GM23248 (cell line): ENCODE data around the gene MFAP5. TPM values are rescaled to one million over a fixed set of nuclear protein-coding genes. Genes with fewer than 3 reads are reported as not detected.
A peak's percentile ranks its signal among the peaks of the same experiment; 100 is the strongest.

Experiments used
- DNase-seq: peaks from one replicate; pipeline ENCODE4 v3.0.0-alpha.2; 2015
- H2AFZ ChIP-seq: fragments of 200-600 bp; sonication (generic); 2 replicates; pipeline ENCODE4 v1.6.1; 2016; ENCODE audit warnings: antibody characterized with exemption
- H3F3A ChIP-seq: fragments of 200-600 bp; sonication (generic); 2 replicates; pipeline ENCODE4 v1.6.1; 2016; ENCODE audit warnings: mild to moderate bottlenecking, antibody characterized with exemption, mixed run types; ENCODE audit not compliant: insufficient read depth
- H3K27ac ChIP-seq: fragments of 200-600 bp; sonication (generic); 2 replicates; pipeline ENCODE4 v1.5.1; 2016; ENCODE audit warnings: mild to moderate bottlenecking
- H3K27me3 ChIP-seq: fragments of 200-600 bp; sonication (generic); replicated peaks from 2 replicates; pipeline ENCODE4 v1.6.1; 2016; ENCODE audit warnings: mild to moderate bottlenecking; ENCODE audit not compliant: insufficient read depth
- H3K36me3 ChIP-seq: fragments of 200-600 bp; sonication (generic); 2 replicates; pipeline ENCODE4 v1.6.1; 2016; ENCODE audit warnings: low read depth, mild to moderate bottlenecking
- H3K4me1 ChIP-seq: fragments of 200-600 bp; sonication (generic); 2 replicates; pipeline ENCODE4 v1.6.1; 2016; ENCODE audit warnings: mild to moderate bottlenecking; ENCODE audit not compliant: insufficient read depth
- H3K4me2 ChIP-seq: fragments of 200-600 bp; sonication (generic); one replicate; pipeline ENCODE4 v1.6.1; 2016; ENCODE audit warnings: mild to moderate bottlenecking; ENCODE audit not compliant: unreplicated experiment
- H3K4me3 ChIP-seq: fragments of 200-600 bp; sonication (generic); 2 replicates; pipeline ENCODE4 v1.5.1; 2016; ENCODE audit warnings: mild to moderate bottlenecking
- H3K79me2 ChIP-seq: fragments of 200-600 bp; sonication (generic); 2 replicates; pipeline ENCODE4 v1.6.1; 2016; ENCODE audit warnings: mild to moderate bottlenecking; ENCODE audit not compliant: insufficient read depth
- H3K9ac ChIP-seq: fragments of 200-600 bp; sonication (generic); 2 replicates; pipeline ENCODE4 v1.6.1; 2016; ENCODE audit warnings: mild to moderate bottlenecking
- H3K9me2 ChIP-seq: fragments of 200-600 bp; sonication (generic); 2 replicates; pipeline ENCODE4 v1.6.1; 2016; ENCODE audit warnings: mixed run types, mild to moderate bottlenecking, moderate library complexity; ENCODE audit not compliant: insufficient read depth
- H3K9me3 ChIP-seq: fragments of 200-600 bp; sonication (generic); one replicate; pipeline ENCODE4 v1.6.1; 2017; ENCODE audit warnings: low read depth
- H4K20me1 ChIP-seq: fragments of 200-600 bp; sonication (generic); 2 replicates; pipeline ENCODE4 v1.6.0; 2016; ENCODE audit not compliant: insufficient read depth
- EZH2 ChIP-seq: fragments of 200-600 bp; sonication (generic); IDR thresholded peaks from 2 replicates; pipeline ENCODE4 v1.6.1; 2018; ENCODE audit warnings: antibody characterized with exemption, mild to moderate bottlenecking; ENCODE audit not compliant: insufficient read depth, poor library complexity, severe bottlenecking
- EZH2phosphoT487 ChIP-seq: fragments of 200-600 bp; sonication (generic); IDR thresholded peaks from 2 replicates; pipeline ENCODE4 v1.6.1; 2018; ENCODE audit warnings: antibody characterized with exemption, moderate library complexity, mild to moderate bottlenecking, low read depth; ENCODE audit not compliant: insufficient read depth
- WGBS, 2 experiments: methylation state at CpG; one replicate each; pipeline ENCODE4 v1.1.6; 2015 to 2017; ENCODE audit warnings: low lambda C conversion rate in 2 of 2, low coverage in 1 of 2; ENCODE audit errors: missing lambda C conversion rate in 2 of 2; 5-methylcytosine and 5-hydroxymethylcytosine counted together
- in situ Hi-C: fragments of 300-500 bp; cut with MboI; formaldehyde crosslinking; loops from 2 replicates; pipeline ENCODE4 v1.15.0; 2020
- polyA plus RNA-seq: library from polyadenylated mRNA; unstranded; fragments of >200 nt; fragmentation: Nextera tagmentation; extraction: Ambion mirVana; gene quantifications from 2 replicates; pipeline ENCODE4 v1.2.1, GENCODE V29; 2016
- total RNA-seq: library from RNA; depleted of rRNA; stranded (reverse); fragments of >200 nt; shearing (Covaris generic); gene quantifications from 2 replicates; pipeline ENCODE4 v1.2.3, GENCODE V29; 2014

MFAP5 gene
- total and polyA plus RNA-seq, 2 experiments from 2014 or later: 390 to 679 TPM

GRCh38 chr12:8680533-8680932, 17.9 kb upstream of the MFAP5 start:
- Histone ChIP-seq H3K4me2 (no peak overlapping the region), H3K79me2 (no peaks in the 10 kb centered on the region), H3K27ac (no peak overlapping the region), H2AFZ (no peak overlapping the region), H3K4me1 (peaks cover 18% of the 10 kb centered on the region), H3K36me3 (no peaks in the 10 kb centered on the region), H3K9me3 (no peaks in the 10 kb centered on the region), H3K9ac (no peak overlapping the region), H3F3A (peaks cover 19% of the 10 kb centered on the region), H3K27me3 (no peaks in the 10 kb centered on the region), H4K20me1 (no peaks in the 10 kb centered on the region), H3K4me3 (no peak overlapping the region), H3K9me2 (no peaks in the 10 kb centered on the region)
- DNase-seq: no peak
- 67 to 75% methylated on average over 9 of the region's 9 CpGs for WGBS, 2 experiments
- in situ Hi-C loops: loop anchor here (25.0 kb wide), 1 partner anchor 357 kb away; no protein-coding TSS in a partner anchor
- TF ChIP-seq EZH2 (no peak), EZH2phosphoT487 (no peak)

DNA sequence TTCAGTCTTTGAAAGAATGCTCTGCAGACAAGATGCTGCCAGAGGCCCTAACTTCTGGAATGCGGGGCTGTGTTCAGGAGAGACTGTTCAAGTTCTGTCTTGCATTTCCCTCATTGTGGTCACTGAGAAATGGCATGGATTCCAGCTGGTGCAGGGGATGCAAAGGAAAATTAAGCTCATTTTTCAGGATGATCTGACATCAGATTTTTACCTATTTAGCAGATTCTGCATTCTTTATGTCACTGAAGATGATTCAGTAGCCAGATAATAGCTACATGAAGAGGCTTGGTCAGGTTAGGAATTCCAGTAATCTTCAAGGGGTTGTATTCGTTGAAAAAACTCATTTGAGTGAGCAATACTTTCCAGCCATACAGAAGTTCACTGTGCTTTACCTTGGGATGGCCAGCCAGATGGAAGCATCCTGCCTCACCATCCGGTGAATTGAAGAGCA, 16.1 kb upstream of the MFAP5 start:
- no peak overlapping the region for H3K27ac ChIP-seq
- H3K27me3 ChIP-seq: no peaks in the 10 kb centered on the region
- H3K9me2 ChIP-seq: no peaks in the 10 kb centered on the region
- H3K9me3 ChIP-seq: no peaks in the 10 kb centered on the region
- H3K36me3 ChIP-seq: no peaks in the 10 kb centered on the region
- TF ChIP-seq EZH2phosphoT487 (no peak), EZH2 (no peak)
- in situ Hi-C loops: loop anchor here (25.0 kb wide), 1 partner anchor 359 kb away; no protein-coding TSS in a partner anchor
- H3K4me3 ChIP-seq: no peak overlapping the region
- peak; percentile 39 for DNase-seq
- H2AFZ ChIP-seq: no peak overlapping the region
- no peak overlapping the region for H3K9ac ChIP-seq
- H3K4me2 ChIP-seq: no peak overlapping the region
- no peaks in the 10 kb centered on the region for H3K79me2 ChIP-seq
- H4K20me1 ChIP-seq: no peaks in the 10 kb centered on the region
- 67 to 73% methylated on average over 3 of the region's 3 CpGs for WGBS, 2 experiments
- peaks cover 18% of the 10 kb centered on the region for H3K4me1 ChIP-seq
- H3F3A ChIP-seq: peaks cover 19% of the 10 kb centered on the region

DNA sequence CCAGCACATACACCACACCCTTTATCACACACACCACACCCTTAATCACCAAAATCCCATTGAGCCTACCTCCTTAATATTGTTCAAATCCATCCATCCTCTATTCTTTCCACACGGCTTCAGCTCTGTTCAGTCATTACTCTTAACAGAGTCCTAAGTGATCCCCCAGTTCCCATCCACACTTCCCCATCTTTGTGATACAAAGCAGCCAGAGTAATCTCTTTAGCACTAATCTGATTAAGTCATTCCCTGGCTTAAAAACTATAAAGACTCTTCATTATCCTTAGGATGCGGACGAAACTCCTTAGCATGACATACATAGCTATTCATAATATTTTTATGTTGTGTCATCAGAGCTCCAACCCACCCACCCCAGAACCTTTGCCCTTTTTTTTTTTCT, 14.7 kb upstream of the MFAP5 start:
- Histone ChIP-seq H3K79me2 (no peaks in the 10 kb centered on the region), H3K4me2 (no peak overlapping the region), H3F3A (peaks cover 19% of the 10 kb centered on the region), H3K9me3 (no peaks in the 10 kb centered on the region), H3K4me1 (peaks cover 18% of the 10 kb centered on the region), H3K9ac (no peak overlapping the region), H3K27me3 (no peaks in the 10 kb centered on the region), H3K4me3 (no peak overlapping the region), H3K36me3 (no peaks in the 10 kb centered on the region), H3K27ac (no peak overlapping the region), H2AFZ (no peak overlapping the region), H4K20me1 (no peaks in the 10 kb centered on the region), H3K9me2 (no peaks in the 10 kb centered on the region)
- in situ Hi-C loops: loop anchor here (25.0 kb wide), 1 partner anchor 360 kb away; no protein-coding TSS in a partner anchor
- 93 to 95% methylated on average over 3 of the region's 3 CpGs for whole genome bisulfite sequencing, 2 experiments
- no peak for DNase-seq
- no peak for TF ChIP-seq EZH2
- TF ChIP-seq EZH2phosphoT487: no peak

DNA sequence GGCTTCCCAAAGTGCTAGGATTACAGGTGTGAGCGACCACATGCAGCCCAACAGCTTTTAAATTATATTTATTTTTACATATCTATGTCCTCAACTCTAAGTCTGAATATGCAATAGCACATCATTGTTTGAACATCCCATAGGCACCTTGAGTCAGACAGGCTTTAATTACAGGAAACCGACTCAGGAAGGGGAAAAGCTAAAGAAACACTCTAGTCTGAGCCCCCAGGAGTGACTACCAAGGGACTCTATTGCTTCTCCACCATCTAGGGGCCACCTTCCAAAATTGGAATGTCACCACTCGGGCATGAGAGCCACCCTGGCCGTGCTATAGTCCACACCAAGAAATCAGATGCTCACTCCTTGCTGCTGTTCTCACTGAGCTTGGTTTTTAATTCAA, 14.0 kb upstream of the MFAP5 start:
- no peaks in the 10 kb centered on the region for H3K9me2 ChIP-seq
- H3K9ac ChIP-seq: no peak overlapping the region
- no peaks in the 10 kb centered on the region for H4K20me1 ChIP-seq
- in situ Hi-C loops: loop anchor here (25.0 kb wide), 1 partner anchor 361 kb away; no protein-coding TSS in a partner anchor
- H3K4me1 ChIP-seq: peaks cover 16% of the 10 kb centered on the region
- H3K36me3 ChIP-seq: no peaks in the 10 kb centered on the region
- no peak overlapping the region for H3K4me2 ChIP-seq
- no peaks in the 10 kb centered on the region for H3K27me3 ChIP-seq
- peaks cover 16% of the 10 kb centered on the region for H3F3A ChIP-seq
- H3K9me3 ChIP-seq: no peaks in the 10 kb centered on the region
- H3K79me2 ChIP-seq: no peaks in the 10 kb centered on the region
- no peak overlapping the region for H2AFZ ChIP-seq
- H3K27ac ChIP-seq: no peak overlapping the region
- 82 to 83% methylated on average over 4 of the region's 4 CpGs for WGBS, 2 experiments
- DNase-seq: no peak
- no peak overlapping the region for H3K4me3 ChIP-seq
- TF ChIP-seq EZH2phosphoT487 (no peak), EZH2 (no peak)

DNA sequence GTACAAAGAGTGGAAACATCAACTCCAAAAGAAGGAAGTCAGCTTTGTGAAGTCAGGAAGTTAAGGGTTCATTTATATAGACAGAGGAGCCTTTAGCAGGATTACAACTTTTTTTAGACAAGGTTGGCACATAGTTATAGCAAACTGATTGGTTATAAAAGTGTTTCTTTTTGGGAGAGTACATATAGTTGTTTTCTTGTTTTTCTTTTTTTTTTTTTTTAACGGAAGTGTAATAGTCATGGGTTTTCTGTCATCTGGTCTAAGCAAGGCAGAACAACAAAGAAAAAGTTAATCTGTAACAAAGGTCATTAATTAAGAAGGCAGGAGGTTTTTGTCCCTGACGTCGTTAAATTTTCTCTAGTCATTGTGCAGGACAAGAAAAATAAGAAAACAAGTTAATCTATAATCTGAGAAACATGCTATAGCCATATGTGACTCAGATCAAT, 13.0 kb upstream of the MFAP5 start:
- in situ Hi-C loops: loop anchor here (25.0 kb wide), 1 partner anchor 362 kb away; no protein-coding TSS in a partner anchor

More for the DNA sequence above, 13.0 kb upstream of the MFAP5 start:
- Histone ChIP-seq H3K79me2 (no peaks in the 10 kb centered on the region), H3K36me3 (no peaks in the 10 kb centered on the region), H3F3A (peaks cover 7% of the 10 kb centered on the region; the same call in 1 of the 2 replicates), H3K4me2 (no peak overlapping the region), H3K9ac (no peak overlapping the region), H3K4me1 (peaks cover 6% of the 10 kb centered on the region), H2AFZ (peak overlapping the region; percentile 14; the same call in 1 of the 2 replicates), H3K27ac (no peak overlapping the region), H3K9me3 (no peaks in the 10 kb centered on the region), H4K20me1 (no peaks in the 10 kb centered on the region), H3K27me3 (no peaks in the 10 kb centered on the region), H3K4me3 (no peak overlapping the region), H3K9me2 (no peaks in the 10 kb centered on the region)
- WGBS, 2 experiments: 5 to 15% methylated on average over 3 of the region's 3 CpGs
- TF ChIP-seq EZH2phosphoT487 (no peak), EZH2 (no peak)
- no peak for DNase-seq
